MCF 10A (cell line): Measurements from ENCODE around the gene GBGT1. TPM values are rescaled to one million over a fixed set of nuclear protein-coding genes. Genes with fewer than 3 reads are reported as not detected.

Source experiments
- BruUV-seq: library from RNA; stranded (reverse); fragments of 400-500 nt; replicated peaks from 2 replicates; lab custom pipeline; 2021; lab: Mats Ljungman, UMichigan
- CTCF ChIA-PET: fragments of 300-600 bp; sonication (Branson Sonifier 250); formaldehyde crosslinking; extraction: SDS; loops from one replicate; lab custom pipeline; 2021; ENCODE audit warnings: antibody characterized with exemption, inconsistent platforms; lab: Yijun Ruan, JAX
- POLR2A ChIA-PET: fragments of 300-600, 350-650 bp; sonication (Branson Sonifier 250); formaldehyde crosslinking; extraction: SDS; loops from one replicate; lab custom pipeline; 2020; ENCODE audit warnings: antibody characterized with exemption, inconsistent platforms; lab: Yijun Ruan, JAX
- DNase-seq: peaks from one replicate; pipeline ENCODE4 v3.0.0-alpha.2; 2018; ENCODE audit not compliant: unreplicated experiment
- H3K27ac Mint-ChIP-seq: one replicate; pipeline ENCODE4 v1.8.0; 2022; ENCODE audit warnings: mild to moderate bottlenecking, low read depth, mixed read lengths; ENCODE audit not compliant: unreplicated experiment
- H3K27me3 Mint-ChIP-seq: one replicate; pipeline ENCODE4 v1.8.0; 2022; ENCODE audit warnings: mixed read lengths; ENCODE audit not compliant: insufficient read depth, unreplicated experiment
- H3K36me3 Mint-ChIP-seq: one replicate; pipeline ENCODE4 v1.8.0; 2022; ENCODE audit warnings: mild to moderate bottlenecking, moderate library complexity, mixed read lengths; ENCODE audit not compliant: insufficient read depth, unreplicated experiment
- H3K4me1 Mint-ChIP-seq: one replicate; pipeline ENCODE4 v1.8.0; 2022; ENCODE audit warnings: mixed read lengths; ENCODE audit not compliant: insufficient read depth, unreplicated experiment
- H3K4me3 Mint-ChIP-seq: one replicate; pipeline ENCODE4 v1.8.0; 2022; ENCODE audit warnings: mild to moderate bottlenecking, moderate library complexity, mixed read lengths; ENCODE audit not compliant: unreplicated experiment
- H3K9me3 Mint-ChIP-seq: one replicate; pipeline ENCODE4 v1.8.0; 2022; ENCODE audit warnings: mixed read lengths; ENCODE audit not compliant: unreplicated experiment
- CTCF ChIP-seq: fragments of 200-600 bp; IDR thresholded peaks from one replicate; pipeline ENCODE4 v1.8.0; 2022; ENCODE audit warnings: antibody characterized with exemption, mild to moderate bottlenecking; ENCODE audit not compliant: unreplicated experiment
- intact Hi-C: fragments of 100-400 bp; cut with micrococcal nuclease; formaldehyde crosslinking; loops from 2 replicates; pipeline ENCODE4 v1.14.1; 2022
- total RNA-seq: library from RNA; stranded (reverse); gene quantifications from 2 replicates; pipeline ENCODE4 v1.2.3, GENCODE V29; 2022

GBGT1 gene
- total RNA-seq, 1 experiment from 2014 or later = not detected

- Mint-ChIP-seq H3K27ac (peak overlapping the region; percentile 75), H3K27me3 (no peaks in the 10 kb centered on the region), H3K9me3 (no peaks in the 10 kb centered on the region), H3K4me3 (no peak overlapping the region), H3K4me1 (peaks cover 38% of the 10 kb centered on the region), H3K36me3 (peaks cover 8% of the 10 kb centered on the region)
- POLR2A ChIA-PET = interaction anchor here (4.6 kb wide), 1 partner anchor 101 kb away, joined by 41 read pairs; the partner anchor contains the start of gene GTF3C5
- CTCF ChIA-PET = interaction anchor here (1.2 to 7.6 kb wide), 3 partner anchors 14 to 107 kb away, joined by 3 to 119 read pairs (median 4); no protein-coding TSS in a partner anchor
- BruUV-seq = no TSS peak
- TF ChIP-seq CTCF = no peak
- no peak for DNase-seq
- intact Hi-C loops = no loop called here
Measured at GRCh38 chr9:133132174-133132573, 31.5 kb downstream of the GBGT1 start.

- DNase-seq = peak; percentile 25
- BruUV-seq = no TSS peak
- Mint-ChIP-seq H3K27ac (peak overlapping the region; percentile 75), H3K9me3 (no peaks in the 10 kb centered on the region), H3K27me3 (no peaks in the 10 kb centered on the region), H3K36me3 (peaks cover 14% of the 10 kb centered on the region), H3K4me1 (peaks cover 44% of the 10 kb centered on the region), H3K4me3 (no peak overlapping the region)
- ChIA-PET CTCF (interaction anchor here (1.1 to 7.6 kb wide), 2 partner anchors 12 to 15 kb away, joined by 3 to 119 read pairs; no protein-coding TSS in a partner anchor), POLR2A (no interaction called here)
- intact Hi-C loops = no loop called here
- TF ChIP-seq CTCF = no peak
Measured at GRCh38 chr9:133131506-133131905, 32.2 kb downstream of the GBGT1 start.

GRCh38 chr9:133130685-133131244 lies 32.9 kb downstream of the GBGT1 start:
- Mint-ChIP-seq H3K27me3 (no peaks in the 10 kb centered on the region), H3K27ac (peak overlapping the region; percentile 75), H3K9me3 (no peaks in the 10 kb centered on the region), H3K4me1 (peaks cover 42% of the 10 kb centered on the region), H3K36me3 (peaks cover 11% of the 10 kb centered on the region), H3K4me3 (no peak overlapping the region)
- DNase-seq = no peak
- no peak for TF ChIP-seq CTCF
- ChIA-PET CTCF (interaction anchor here (1.1 to 7.6 kb wide), 2 partner anchors 11 to 15 kb away, joined by 3 to 119 read pairs; no protein-coding TSS in a partner anchor), POLR2A (no interaction called here)
- intact Hi-C loops = no loop called here
- no TSS peak for BruUV-seq

- TF ChIP-seq CTCF = no peak
- Mint-ChIP-seq H3K9me3 (no peaks in the 10 kb centered on the region), H3K4me1 (peaks cover 30% of the 10 kb centered on the region), H3K36me3 (peaks cover 6% of the 10 kb centered on the region), H3K27me3 (no peaks in the 10 kb centered on the region), H3K4me3 (no peak overlapping the region), H3K27ac (no peak overlapping the region)
- no TSS peak for BruUV-seq
- DNase-seq = no peak
- intact Hi-C loops = no loop called here
- ChIA-PET POLR2A (no interaction called here), CTCF (interaction anchor here (1.2 to 1.4 kb wide), 2 partner anchors 15 to 18 kb away, joined by 3 to 5 read pairs; no protein-coding TSS in a partner anchor)
Measured at GRCh38 chr9:133129001-133129795, 34.5 kb downstream of the GBGT1 start.
